HG03457 (cell line): Measurements from ENCODE around the gene RIPK3.
"Not testable (repeated sequence)": the region's sequence is repeated elsewhere in the genome, so short reads cannot be mapped to it uniquely, and the experiment has no call there.

Source experiments
- ATAC-seq: cut with Tn5 transposase; IDR thresholded peaks from one replicate; pipeline ENCODE4 v1.9.1; 2021; ENCODE audit warnings: moderate number of reproducible peaks; ENCODE audit not compliant: unreplicated experiment

The RIPK3 gene

GRCh38 chr14:24348186-24348585 is 8.4 kb upstream of the RIPK3 start:
- ATAC-seq = no peak

- no peak for ATAC-seq
Measured at GRCh38 chr14:24347134-24347533, 7.3 kb upstream of the RIPK3 start.

- no peak for ATAC-seq
Measured at GRCh38 chr14:24343795-24344660, 4.2 kb upstream of the RIPK3 start.

GRCh38 chr14:24342889-24343288 is 3.1 kb upstream of the RIPK3 start:
- ATAC-seq = no peak

- no peak for ATAC-seq
Measured at GRCh38 chr14:24340606-24341005, 815 bp upstream of the RIPK3 start.

- ATAC-seq = no peak
Measured at GRCh38 chr14:24338843-24339242, 948 bp downstream of the RIPK3 start.

GRCh38 chr14:24337824-24338175 is 2.0 kb downstream of the RIPK3 start:
- ATAC-seq = no peak

GRCh38 chr14:24337144-24337823 is 2.5 kb downstream of the RIPK3 start:
- ATAC-seq = no peak

GRCh38 chr14:24335461-24336171 is 4.2 kb downstream of the RIPK3 start:
- no peak for ATAC-seq

- no peak for ATAC-seq
Measured at GRCh38 chr14:24334431-24335291, 5.1 kb downstream of the RIPK3 start, which contains the start of gene ADCY4. Gene ADCY4, minus strand, starts transcription at chr14:24335071. Its CDS starts 419 bp downstream, at chr14:24334652.

- ATAC-seq = peak; percentile 82
Measured at GRCh38 chr14:24332268-24332993, 7.4 kb downstream of the RIPK3 start.

GRCh38 chr14:24331731-24332267 is 8.0 kb downstream of the RIPK3 start:
- no peak for ATAC-seq

GRCh38 chr14:24330973-24331674 is 8.7 kb downstream of the RIPK3 start:
- ATAC-seq = no peak

- ATAC-seq = no peak
Measured at GRCh38 chr14:24329736-24330135, 10.1 kb downstream of the RIPK3 start.

- no peak for ATAC-seq
Measured at GRCh38 chr14:24329073-24329663, 10.6 kb downstream of the RIPK3 start.

- ATAC-seq = not testable (repeated sequence)
Measured at GRCh38 chr14:24327914-24328313, 11.9 kb downstream of the RIPK3 start.

- no peak for ATAC-seq
Measured at GRCh38 chr14:24327303-24327702, 12.5 kb downstream of the RIPK3 start.

- no peak for ATAC-seq
Measured at GRCh38 chr14:24325963-24326362, 13.8 kb downstream of the RIPK3 start.

- ATAC-seq = no peak
Measured at GRCh38 chr14:24325041-24325530, 14.7 kb downstream of the RIPK3 start.
